UCSD-AML1 (cell line): ENCODE measurements around the gene JMJD8.
A peak's percentile ranks its signal among the peaks of the same experiment; 100 is the strongest.

ENCODE experiments used
- DNase-seq: peaks from one replicate; lab custom pipeline; 2025; ENCODE audit not compliant: unreplicated experiment; lab: John Stamatoyannopoulos, UW

The JMJD8 gene

DNA sequence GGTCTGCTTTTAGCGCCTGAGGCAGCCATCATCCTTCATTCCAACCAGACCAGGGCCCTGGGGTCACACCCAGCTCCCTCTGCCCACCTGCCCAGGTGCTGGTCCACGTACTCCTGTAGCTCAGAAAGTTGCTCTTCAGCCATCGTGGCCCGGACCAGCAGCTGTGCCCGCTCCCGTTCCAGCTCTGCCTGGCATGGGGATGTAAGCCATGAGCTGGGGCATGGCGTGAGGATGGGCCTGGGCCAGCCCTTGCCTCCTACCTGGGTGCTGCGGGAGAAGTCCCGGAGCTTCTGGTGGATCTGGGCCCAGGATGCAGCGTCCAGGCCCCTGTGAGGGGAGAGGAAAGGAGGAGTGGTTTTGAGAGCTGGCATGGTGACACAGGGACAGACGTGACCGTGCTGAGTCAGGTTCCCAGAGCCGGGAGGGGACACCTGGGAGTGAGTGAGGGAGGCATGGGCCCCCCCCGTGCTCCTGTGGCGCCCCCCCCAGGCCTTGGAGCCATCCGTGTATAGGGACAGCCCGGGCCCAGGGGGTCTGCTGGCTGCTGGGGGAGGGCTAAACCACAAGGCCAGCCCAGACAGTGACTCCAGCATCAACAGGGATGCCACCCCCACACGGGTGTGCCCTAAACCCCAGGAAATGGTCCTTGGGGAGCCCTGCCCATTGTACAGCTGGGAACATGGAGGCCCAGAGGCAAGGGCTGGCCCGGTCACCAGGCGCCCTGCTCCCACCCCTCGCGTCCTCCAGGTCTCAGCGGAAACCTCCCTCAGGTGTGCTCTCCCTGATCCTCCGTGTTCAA lies 38.9 kb upstream of the JMJD8 start:
- DNase-seq = no peak

DNA sequence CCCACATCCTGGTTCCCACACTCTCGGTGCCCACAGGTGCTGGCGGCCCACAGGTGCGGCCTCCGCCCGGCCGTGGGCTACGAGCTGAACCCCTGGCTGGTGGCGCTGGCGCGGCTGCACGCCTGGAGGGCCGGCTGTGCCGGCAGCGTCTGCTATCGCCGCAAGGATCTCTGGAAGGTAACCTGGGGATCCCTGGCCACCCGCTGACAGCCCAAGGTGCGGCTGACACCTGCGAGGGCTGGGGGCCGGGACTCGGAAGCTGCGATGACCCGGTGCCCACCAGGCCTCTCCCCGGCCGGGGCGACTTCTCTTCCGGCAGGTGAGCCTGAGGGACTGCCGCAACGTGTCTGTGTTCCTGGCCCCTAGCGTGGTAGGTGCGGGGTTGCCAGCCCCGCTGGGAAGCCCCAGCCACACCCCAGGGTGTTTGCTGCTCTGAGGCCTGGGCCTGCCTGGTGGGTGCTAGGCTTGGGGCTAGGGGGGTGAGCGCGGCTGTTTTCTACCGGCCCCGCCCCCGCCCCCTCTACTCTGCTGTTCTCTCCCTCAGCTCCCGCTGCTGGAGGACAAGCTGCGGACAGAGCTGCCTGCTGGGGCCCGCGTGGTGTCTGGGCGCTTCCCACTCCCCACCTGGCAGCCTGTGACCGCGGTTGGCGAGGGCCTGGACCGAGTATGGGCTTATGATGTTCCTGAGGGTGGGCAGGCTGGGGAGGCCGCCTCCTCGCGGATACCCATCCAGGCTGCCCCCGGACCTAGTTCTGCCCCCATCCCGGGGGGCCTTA lies 37.8 kb upstream of the JMJD8 start:
- no peak for DNase-seq

DNA sequence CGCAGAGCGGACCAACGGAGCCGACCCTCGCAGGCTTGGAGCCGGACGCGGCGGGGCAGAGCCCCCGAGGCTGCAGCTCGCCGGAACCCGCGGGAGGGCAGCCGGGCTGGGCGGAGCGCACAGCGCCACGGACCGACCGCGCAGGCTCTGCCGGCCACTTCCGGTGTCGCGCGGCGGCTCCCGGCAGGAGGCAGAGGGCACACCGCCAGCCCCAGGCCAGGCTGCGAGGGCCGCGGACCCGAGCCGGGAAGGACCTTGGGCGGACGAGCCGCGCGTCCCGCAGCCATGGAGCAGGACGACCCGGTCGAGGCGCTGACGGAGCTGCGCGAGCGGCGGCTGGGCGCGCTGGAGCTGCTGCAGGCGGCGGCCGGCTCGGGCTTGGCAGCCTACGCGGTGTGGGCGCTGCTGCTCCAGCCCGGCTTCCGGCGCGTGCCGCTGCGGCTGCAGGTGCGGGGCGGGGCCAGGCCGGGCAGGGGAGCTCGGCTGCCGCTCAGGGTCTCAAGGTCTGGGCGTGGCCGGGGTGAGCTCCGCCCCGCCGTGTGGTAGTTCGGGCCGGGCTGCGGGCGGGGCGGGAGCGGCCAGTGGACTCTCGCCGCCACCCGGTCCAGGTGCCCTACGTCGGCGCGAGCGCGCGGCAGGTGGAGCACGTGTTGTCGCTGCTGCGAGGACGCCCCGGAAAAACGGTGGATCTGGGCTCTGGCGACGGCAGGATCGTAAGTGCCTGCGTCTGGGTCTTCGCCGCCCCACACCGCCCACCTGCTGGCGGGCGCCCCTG lies 37.0 kb upstream of the JMJD8 start, which contains the start of gene ANTKMT:
Gene ANTKMT, plus strand, starts transcription at position 157 of the 775 bp plus-strand sequence. Its CDS starts 129 bp downstream, at position 286.
- DNase-seq = peak; percentile 85

DNA sequence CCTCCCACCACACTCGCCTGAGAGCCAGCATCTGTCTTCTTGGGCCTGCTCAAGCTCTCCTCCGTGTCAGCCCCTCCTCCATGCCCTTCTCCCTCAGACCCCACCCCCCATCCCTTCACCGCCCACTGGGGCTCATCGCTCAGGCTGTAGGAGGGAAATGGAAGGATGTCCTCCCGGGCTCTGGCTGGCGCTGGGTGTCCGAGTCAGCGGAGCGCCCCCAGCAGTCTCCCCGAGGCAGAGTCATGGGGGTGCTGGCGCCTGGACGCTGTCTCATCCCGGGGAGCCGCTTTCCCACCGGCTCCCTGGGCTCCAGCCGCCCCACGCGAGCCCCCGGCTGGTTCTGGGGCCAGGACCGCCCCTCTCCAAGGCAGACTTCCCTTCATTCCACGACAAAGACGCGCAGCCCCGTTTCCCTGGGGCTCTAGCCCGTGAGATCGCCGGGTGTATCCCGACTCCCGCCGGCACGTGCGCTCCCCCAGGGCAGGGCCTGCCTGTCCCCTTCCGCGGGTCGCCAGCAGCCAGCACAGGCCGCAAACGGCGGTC lies 36.4 kb upstream of the JMJD8 start:
- DNase-seq = peak; percentile 79

DNA sequence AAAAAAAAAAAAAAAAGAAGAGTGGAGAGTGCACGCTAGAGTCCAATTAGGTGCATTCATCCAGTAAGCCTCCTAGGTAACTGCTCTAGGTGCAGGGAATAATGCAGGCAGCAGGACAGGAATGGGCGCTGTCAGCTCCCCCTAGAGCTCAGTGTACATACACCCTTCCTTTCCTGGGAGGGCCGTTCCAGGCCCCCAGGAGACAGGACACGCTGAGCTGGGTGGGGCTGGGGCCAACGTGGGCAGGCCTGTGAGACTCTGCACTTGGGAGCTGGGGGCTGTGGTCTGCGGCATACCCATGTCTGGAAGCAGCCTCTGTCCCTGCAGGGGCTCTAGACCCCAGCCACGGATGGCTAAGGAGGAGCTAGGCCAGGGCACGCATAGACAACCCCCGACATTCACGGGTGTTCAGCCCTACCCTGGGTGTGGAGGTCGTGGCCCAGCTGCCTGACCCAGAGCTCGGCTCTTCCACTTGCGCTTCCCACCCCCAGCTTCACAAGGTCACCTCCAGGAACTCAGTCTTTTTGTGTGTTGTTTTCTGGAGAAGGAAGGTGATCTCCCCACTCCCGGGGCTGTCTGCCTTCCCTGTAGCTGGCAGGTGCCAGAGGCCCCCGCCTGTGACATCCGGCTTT lies 35.8 kb upstream of the JMJD8 start:
- DNase-seq = peak; percentile 64

DNA sequence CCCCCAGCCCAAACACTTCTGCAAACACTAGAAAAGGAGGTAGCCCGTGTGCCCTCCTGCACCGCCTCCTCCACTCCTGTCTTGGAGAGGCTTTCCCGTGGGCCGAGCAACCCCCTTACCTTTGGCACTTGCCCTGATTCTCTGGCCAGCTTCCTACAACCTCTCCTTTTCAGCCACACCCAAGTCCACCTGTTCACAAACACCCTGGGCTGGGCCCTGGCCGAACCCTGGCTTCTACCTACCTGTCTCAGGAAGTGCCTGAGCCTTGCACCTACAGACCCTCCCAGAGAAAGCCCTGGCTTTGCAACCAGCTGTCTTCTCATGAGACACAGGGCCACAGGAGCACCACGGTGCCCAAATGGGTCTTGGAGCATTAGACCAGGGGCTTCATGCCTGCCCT lies 34.8 kb upstream of the JMJD8 start:
- DNase-seq = no peak

DNA sequence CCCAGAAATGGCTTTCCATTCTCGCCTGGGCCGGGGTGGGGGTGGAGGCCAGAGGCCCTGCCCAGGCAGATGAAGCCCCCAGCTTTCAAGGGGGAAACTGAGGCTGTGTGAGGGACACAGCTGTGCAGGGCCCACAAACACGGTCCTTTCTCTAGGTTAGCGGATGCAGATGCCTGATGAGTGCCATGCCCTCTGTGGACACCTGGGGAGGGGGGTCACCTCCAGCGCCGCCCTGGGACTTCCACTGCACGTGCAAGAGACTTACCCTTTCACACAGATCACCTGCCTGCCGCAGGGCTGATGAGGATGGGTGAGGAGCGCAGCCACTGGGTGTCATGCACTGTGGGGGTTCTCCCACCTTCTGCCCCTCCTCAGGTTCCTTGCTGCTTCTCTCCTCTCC lies 34.3 kb upstream of the JMJD8 start:
- DNase-seq = no peak

DNA sequence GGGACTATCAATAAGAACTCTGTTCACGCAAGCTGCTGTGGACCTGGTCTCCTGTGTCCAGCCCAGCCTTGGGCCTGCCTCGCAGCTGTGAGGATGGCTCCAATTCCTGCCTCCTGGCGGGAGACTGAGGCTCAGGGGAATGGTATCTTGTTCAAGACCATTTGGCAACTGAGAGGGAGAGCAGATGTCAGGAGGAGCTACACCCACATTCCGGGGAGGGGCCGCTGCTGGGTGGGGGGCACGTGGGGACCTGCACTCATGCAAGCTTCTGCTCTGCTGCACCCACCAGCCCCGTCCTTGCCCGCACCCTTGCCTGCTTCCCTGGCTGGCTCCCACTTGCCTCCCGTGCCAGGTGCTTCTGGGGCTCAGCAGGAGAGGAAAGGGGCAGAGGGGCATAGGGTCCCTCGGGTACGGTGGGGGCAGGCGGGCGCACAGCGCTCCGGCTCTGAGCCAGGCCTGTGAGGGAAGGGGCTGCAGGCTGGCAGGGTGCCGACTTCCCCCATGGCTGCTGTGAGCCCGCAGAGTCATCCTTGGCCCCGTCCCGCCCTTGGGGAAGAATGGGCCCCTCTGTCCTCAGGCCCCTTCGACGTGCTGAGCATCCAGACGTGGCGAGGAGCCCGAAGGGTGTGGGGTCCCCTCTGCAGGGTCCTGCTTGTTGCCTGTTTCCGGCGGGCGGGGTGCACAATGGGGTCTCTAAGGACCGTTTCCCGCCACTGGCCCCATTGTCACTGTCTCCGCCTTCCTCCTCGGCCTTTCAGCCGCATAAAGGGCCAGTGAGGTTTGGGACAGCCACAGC lies 33.5 kb upstream of the JMJD8 start:
- DNase-seq = no peak

DNA sequence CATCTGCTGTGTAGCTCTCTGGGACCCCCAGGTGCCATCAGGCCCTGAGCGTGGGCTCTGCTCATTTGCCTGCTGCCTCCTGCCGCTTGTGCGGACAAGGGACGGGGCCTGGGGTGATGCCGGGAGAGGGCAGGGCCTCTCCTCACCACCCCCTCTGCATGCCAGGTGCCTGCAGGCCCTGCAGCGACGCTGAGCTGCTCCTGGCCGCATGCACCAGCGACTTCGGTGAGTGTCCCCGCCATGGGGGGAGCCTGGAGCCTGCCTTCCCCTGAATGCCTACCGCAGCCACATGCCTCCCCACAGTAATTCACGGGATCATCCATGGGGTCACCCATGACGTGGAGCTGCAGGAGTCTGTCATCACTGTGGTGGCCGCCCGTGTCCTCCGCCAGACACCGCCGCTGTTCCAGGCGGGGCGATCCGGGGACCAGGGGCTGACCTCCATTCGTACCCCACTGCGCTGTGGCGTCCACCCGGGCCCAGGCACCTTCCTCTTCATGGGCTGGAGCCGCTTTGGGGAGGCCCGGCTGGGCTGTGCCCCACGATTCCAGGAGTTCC lies 32.7 kb upstream of the JMJD8 start:
- no peak for DNase-seq

DNA sequence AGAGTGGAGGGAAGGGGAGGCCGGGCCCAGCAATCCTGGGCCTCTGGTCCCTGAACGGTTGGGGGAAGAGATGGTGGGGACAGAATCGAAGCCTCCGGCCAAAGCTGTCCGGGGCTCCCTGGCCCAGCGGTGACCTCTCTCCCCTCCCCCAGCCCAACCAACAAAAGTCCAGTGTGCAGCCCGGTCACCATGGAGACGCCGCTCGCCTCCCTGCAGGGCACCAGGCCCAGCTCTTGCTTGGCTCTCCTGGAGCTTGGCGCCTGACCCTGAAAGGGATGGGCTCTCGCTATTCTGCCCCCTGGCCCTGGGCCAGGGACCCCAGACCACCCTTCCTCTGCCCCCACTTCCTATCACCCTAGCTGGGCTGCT lies 32.0 kb upstream of the JMJD8 start:
- no peak for DNase-seq

DNA sequence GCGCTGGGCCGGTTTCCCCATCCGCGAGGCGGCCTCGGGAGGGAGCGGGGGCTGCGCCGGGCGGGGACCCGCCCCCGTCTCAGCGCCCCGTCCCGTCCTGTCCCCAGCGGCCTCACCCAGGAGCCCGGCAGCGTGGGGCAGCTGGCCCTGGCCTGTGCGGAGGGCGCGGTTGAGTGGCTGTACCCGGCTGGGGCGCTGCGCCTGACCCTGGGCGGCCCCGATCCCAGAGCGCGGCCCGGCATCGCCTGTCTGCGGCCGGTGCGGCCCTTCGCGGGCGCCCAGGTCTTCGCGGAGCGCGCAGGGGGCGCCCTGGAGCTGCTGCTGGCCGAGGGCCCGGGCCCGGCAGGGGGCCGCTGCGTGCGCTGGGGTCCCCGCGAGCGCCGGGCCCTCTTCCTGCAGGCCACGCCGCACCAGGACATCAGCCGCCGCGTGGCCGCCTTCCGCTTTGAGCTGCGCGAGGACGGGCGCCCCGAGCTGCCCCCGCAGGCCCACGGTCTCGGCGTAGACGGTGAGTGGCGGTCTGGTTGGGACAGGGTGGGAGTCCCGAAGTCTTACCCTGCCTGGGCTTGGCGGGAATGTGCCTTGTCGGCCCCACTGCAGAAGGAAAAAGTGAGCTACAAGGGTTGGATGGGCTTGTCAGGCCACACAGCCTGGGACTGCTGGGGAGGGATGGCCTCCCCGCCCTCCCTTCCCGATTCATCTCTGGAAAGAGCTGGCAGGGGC lies 31.5 kb upstream of the JMJD8 start:
- DNase-seq = peak; percentile 43

DNA sequence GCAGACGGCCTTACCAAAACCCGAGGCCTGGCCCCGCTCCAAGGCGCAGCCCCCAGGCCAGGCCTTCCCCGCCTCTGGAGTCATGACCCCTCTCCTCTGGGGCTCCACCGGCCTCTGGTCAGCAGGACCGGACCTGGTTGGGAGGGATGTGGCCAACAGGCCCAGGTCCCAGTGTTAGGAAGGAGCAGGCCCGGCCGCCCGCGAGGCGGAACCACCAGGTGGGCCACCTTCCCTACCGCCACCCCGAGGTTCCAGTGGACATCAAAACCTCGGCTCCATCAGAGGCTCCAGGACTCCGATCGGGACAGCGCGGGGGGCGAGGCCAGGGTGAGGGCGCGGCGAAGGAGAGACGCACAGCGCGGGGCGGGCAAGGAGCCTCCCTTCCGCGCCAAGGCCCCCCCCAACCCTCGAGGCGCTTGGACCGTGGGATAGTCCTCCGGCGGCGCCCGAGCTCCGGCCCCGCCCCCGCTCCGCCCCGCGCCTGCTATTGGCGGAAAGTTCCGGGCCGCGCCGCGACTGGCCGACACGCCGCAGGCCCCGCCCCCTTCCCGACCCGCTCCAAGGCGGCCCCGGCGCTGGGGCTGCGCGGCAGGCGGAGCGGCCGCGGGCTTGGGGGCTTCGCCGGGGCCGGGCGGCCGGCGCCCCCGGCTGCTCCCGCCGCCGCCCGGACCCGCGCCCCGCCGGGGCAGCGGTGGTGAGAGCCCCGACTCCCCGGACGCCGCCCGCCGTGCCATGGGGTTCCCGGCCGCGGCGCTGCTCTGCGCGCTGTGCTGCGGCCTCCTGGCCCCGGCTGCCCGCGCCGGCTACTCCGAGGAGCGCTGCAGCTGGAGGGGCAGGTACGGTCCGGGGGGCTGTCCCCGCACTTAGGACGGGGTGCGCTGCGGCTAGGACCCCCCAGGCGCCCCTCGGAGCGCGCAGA lies 30.7 kb upstream of the JMJD8 start, which contains the start of gene METRN:
Gene METRN, plus strand, starts transcription at position 561 of the 919 bp plus-strand sequence. Its CDS starts 172 bp downstream, at position 733.
- DNase-seq = peak; percentile 88

DNA sequence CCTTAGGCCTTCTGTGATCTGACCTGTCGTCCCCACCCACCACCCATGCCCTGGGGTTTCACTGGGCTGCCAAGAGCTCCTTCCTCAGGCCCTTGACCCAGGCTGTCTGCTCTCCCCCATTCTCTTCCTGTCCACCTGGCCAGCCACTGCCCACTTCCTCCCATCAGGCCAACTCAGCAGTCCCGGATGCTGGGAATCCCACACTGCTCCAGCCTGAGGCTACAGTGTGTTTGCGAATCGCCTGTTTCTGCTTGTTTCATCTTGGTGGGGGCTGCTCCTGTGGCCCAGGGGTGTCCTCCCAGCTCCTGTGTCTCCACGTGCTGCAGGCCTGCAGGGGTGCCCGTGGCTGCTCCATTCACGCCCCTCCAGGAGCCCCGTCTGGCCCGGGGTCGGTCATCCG lies 29.9 kb upstream of the JMJD8 start:
- peak; percentile 27 for DNase-seq

DNA sequence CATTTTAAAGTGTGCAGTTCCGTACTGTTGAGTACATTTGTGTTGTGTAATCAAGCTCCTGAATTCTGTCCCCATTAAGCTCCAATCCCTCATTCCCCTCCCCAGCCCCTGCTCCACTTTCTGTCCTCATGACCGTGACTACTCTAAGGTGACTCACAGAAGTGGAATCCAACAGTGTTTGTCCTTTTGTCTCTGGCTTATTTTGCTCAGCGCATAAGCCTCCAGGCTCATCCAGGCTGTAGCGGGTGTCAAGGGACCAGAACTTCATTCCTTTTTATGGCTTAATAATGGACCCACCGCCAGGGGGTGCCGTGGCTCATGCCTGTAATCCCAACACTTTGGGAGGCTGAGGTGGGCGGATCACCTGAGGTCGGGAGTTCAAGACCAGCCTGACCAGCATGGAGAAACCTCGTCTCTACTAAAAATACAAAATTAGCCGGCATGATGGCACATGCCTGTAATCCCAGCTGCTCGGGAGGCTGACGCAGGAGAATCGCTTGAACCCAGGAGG lies 28.7 kb upstream of the JMJD8 start:
- DNase-seq = peak; percentile 63

DNA sequence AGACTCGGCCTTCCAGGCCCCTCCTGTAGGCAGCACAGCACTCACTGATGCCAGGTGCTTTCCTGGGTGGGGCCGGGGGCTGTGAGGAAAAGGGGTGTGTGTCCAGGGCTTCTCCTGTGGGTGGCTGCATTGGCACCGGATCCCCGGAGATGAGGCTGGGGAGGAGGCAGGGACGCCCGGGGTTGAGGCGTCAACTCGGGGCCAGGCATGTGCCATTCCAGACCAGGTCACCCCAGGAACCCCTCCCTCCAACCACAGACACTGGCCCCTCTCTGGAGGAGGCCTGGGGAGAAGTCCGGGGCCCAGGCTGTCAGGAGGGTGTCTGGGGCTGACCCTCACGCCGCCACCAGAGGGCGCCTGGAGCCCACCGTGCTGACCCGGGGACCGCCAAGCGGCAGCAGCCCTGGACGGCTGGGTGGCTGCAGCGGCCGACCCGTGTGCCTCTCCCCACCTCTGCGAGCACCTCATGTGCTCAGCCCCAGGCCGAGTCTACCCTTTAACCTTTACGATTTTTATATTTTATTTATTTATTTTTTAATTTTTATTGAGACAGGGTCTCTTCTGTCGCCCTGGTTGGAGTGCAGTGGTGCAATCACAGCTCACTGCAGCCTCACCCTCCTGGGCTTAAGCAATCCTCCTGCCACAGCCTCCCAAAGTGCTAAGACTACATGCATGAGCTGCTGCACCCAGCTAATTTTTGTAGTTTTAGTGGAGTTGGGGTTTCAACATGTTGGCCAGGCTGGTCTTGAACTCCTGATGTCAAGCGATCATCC lies 27.6 kb upstream of the JMJD8 start:
- DNase-seq = peak; percentile 77

DNA sequence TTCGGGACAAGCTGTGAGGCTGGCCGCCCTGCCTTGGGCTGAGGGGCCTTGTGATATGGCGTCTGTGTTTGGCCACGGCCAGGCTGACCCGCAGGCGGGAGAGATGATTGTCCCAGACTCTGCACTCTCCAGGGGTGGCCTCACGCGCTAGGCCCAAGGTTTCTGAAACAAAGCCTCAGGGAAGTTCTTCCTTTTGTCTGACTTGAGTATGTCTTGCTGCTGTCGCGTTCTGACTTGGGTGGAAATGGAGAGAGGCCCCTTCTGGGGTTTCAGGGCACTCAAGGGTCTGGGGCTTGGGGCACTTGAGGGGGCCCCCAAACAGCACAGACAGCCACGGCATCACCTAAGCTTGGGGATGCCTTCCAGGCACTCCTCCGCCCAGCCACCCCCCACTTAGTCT lies 26.9 kb upstream of the JMJD8 start:
- no peak for DNase-seq

DNA sequence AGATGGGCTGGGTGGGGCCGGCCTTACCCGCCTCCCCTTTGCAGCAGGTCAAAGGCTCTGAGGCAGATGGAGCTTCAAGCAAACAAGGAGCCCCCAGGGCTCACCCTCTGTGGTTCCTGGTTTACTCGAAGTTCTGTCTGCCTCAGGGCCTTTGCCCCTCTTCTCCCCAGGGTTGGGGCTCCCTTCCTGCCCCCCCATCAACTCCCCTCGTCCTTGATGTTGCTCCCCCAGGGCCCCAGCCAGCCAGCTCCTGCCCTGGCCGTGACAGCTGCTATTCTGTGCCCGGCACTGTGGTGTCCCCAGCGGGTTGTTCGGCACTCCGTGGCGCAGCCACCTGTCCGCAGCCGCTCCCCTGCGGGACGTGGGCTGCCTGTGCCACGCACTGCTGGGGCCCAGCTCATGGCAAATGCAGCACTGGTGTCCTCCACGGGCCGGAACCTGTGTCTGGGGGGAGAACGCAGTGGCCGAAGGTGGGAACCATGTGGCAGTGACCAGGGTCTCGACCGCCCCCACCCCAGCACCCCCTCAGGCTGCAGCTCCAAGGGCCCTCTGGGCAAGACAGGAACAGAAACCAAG lies 26.5 kb upstream of the JMJD8 start:
- DNase-seq = no peak
